ENCODE measurements around the gene ACTL7A. TPM values are rescaled to one million over a fixed set of nuclear protein-coding genes. Genes with fewer than 3 reads are reported as not detected.

ACTL7A gene
- total and polyA plus RNA-seq, 4 donors, result 0.10 TPM; not detected in 3

DNA sequence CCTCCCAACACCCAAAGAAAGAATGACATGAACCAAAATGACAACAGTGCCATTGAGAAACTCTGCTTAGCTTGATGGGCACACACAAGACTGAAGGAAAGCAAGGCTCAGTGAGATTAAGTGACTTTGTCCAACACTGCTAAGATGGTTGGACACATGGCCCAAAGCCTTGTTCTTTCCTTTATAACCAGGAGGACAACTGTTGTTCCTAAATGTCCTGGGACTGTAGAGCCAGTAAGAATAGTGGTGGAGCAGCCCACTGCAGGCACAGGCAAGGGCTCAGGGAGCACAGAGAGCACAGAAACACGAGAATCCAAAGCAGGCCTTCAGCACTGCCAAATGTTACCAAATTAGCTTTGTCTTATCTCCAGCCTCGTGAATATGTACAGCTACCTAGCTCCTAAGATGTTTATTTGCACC lies 3.9 kb downstream of the ACTL7A start:
- TF ChIP-seq TAF1 (conservative IDR thresholded peaks at IDR 0.05) (no peak), RAD21 (IDR thresholded peaks at IDR 0.05) (no peak), FOXA1 (IDR thresholded peaks at IDR 0.05) (no peak), RXRA (IDR thresholded peaks at IDR 0.05) (no peak), GABPA (IDR thresholded peaks at IDR 0.05 in 1 of 2, conservative IDR thresholded peaks at IDR 0.05 in 1 of 2) (no peak), HNF4G (IDR thresholded peaks at IDR 0.05) (no peak), YY1 (IDR thresholded peaks at IDR 0.05) (no peak)
- TF ChIP-seq, protein P1, sequence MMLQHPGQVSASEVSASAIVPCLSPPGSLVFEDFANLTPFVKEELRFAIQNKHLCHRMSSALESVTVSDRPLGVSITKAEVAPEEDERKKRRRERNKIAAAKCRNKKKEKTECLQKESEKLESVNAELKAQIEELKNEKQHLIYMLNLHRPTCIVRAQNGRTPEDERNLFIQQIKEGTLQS (IDR thresholded peaks at IDR 0.05), result no peak
- TF ChIP-seq, protein P2, sequence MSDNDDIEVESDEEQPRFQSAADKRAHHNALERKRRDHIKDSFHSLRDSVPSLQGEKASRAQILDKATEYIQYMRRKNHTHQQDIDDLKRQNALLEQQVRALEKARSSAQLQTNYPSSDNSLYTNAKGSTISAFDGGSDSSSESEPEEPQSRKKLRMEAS (IDR thresholded peaks at IDR 0.05), result no peak
- TF ChIP-seq, protein P3, sequence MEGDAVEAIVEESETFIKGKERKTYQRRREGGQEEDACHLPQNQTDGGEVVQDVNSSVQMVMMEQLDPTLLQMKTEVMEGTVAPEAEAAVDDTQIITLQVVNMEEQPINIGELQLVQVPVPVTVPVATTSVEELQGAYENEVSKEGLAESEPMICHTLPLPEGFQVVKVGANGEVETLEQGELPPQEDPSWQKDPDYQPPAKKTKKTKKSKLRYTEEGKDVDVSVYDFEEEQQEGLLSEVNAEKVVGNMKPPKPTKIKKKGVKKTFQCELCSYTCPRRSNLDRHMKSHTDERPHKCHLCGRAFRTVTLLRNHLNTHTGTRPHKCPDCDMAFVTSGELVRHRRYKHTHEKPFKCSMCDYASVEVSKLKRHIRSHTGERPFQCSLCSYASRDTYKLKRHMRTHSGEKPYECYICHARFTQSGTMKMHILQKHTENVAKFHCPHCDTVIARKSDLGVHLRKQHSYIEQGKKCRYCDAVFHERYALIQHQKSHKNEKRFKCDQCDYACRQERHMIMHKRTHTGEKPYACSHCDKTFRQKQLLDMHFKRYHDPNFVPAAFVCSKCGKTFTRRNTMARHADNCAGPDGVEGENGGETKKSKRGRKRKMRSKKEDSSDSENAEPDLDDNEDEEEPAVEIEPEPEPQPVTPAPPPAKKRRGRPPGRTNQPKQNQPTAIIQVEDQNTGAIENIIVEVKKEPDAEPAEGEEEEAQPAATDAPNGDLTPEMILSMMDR (IDR thresholded peaks at IDR 0.05; ENCODE audit: low read depth, low read length, missing input control), result no peak
- TF ChIP-seq, protein P4, sequence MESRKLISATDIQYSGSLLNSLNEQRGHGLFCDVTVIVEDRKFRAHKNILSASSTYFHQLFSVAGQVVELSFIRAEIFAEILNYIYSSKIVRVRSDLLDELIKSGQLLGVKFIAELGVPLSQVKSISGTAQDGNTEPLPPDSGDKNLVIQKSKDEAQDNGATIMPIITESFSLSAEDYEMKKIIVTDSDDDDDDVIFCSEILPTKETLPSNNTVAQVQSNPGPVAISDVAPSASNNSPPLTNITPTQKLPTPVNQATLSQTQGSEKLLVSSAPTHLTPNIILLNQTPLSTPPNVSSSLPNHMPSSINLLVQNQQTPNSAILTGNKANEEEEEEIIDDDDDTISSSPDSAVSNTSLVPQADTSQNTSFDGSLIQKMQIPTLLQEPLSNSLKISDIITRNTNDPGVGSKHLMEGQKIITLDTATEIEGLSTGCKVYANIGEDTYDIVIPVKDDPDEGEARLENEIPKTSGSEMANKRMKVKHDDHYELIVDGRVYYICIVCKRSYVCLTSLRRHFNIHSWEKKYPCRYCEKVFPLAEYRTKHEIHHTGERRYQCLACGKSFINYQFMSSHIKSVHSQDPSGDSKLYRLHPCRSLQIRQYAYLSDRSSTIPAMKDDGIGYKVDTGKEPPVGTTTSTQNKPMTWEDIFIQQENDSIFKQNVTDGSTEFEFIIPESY (IDR thresholded peaks at IDR 0.05), result no peak
- 72% methylated on average over 2 of the region's 2 CpGs for WGBS
- no peaks in the 10 kb centered on the region for H3K27me3 ChIP-seq (ENCODE audit: control insufficient read depth in 4 of 4, insufficient read depth in 4 of 4, low read length in 3 of 4)
- H3K4me3 ChIP-seq (ENCODE audit: low read depth in 1 of 3, low read length in 3 of 3), result no peak overlapping the region
- peaks cover 4 to 21% (median 12%) of the 10 kb centered on the region in 4 donors for H3K4me1 ChIP-seq (ENCODE audit: control insufficient read depth in 4 of 4, insufficient read depth in 4 of 4, low read length in 3 of 4)
- DNase-seq (ENCODE audit: low spot score), result no peak
- H3K9ac ChIP-seq (ENCODE audit: low read depth in 1 of 2, low read length in 2 of 2), result no peak overlapping the region
- peaks cover 0 to 2% (median under 1%) of the 10 kb centered on the region in 4 donors for H3K36me3 ChIP-seq (ENCODE audit: control insufficient read depth in 4 of 4, insufficient read depth in 3 of 4, low read depth in 1 of 4, low read length in 3 of 4)
- H3K27ac ChIP-seq (ENCODE audit: low read depth in 1 of 2, low read length in 2 of 2), result no peak overlapping the region
- H3K9me3 ChIP-seq (ENCODE audit: control insufficient read depth in 4 of 4, low read length in 3 of 4), result no peaks in the 10 kb centered on the region

DNA sequence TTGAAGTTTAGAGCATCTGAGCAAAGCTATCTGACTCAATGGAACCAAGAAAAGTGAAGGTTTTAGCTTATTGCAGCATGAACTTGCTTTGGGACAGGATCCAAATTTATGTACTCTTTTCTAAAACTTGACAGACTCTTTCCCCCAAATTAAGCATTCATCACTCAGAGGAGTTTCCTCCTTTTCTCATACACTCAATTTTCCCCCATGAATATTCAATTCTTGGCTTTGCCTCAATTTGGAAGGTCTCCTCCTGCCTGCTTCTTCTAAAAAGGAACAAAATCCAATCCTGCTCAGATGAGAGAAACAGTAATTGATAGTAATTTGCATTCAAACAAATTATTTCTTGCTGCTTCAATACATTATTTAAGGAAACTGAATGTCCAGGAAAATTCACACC lies 5.0 kb downstream of the ACTL7A start:
- no peak for DNase-seq (ENCODE audit: low spot score)
- H3K9ac ChIP-seq (ENCODE audit: low read depth in 1 of 2, low read length in 2 of 2), result no peak overlapping the region
- no peaks in the 10 kb centered on the region for H3K27me3 ChIP-seq (ENCODE audit: control insufficient read depth in 4 of 4, insufficient read depth in 4 of 4, low read length in 3 of 4)
- H3K9me3 ChIP-seq (ENCODE audit: control insufficient read depth in 4 of 4, low read length in 3 of 4), result peaks cover 0 to 6% (median 0%) of the 10 kb centered on the region in 4 donors
- H3K27ac ChIP-seq (ENCODE audit: low read depth in 1 of 2, low read length in 2 of 2), result no peak overlapping the region
- TF ChIP-seq JUND (IDR thresholded peaks at IDR 0.05), result no peak
- TF ChIP-seq NR2F2 (IDR thresholded peaks at IDR 0.05), result no peak
- TF ChIP-seq YY1 (IDR thresholded peaks at IDR 0.05), result no peak
- peaks cover 2 to 11% (median 8%) of the 10 kb centered on the region in 4 donors for H3K36me3 ChIP-seq (ENCODE audit: control insufficient read depth in 4 of 4, insufficient read depth in 3 of 4, low read depth in 1 of 4, low read length in 3 of 4)
- no peak overlapping the region for H3K4me3 ChIP-seq (ENCODE audit: low read depth in 1 of 3, low read length in 3 of 3)
- H3K4me1 ChIP-seq (ENCODE audit: control insufficient read depth in 4 of 4, insufficient read depth in 4 of 4, low read length in 3 of 4), result peaks cover 4 to 21% (median 12%) of the 10 kb centered on the region in 4 donors

DNA sequence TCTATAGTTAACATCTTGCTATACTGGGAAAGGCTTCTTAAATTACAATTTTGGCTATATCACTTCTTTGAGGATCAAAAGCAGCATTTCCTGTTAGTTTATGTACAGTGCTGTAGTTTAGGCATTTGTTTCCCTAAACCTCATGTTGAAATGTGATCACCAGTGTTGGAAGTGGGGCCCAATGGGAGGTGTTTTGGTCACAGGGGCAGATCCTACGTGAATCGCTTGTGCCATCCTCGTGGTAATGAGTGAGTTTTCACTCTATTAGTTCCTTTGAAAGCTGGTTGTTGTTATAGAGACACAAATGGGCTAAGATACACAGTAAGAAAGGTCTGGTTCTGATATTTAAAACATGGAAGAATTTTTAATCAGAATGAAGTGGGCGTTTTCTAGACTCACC lies 5.8 kb downstream of the ACTL7A start:
- 96% methylated on average over 4 of the region's 4 CpGs for WGBS
- peaks cover 0 to 6% (median 0%) of the 10 kb centered on the region in 4 donors for H3K9me3 ChIP-seq (ENCODE audit: control insufficient read depth in 4 of 4, low read length in 3 of 4)
- no peak for DNase-seq (ENCODE audit: low spot score)

More for the DNA sequence above, 5.8 kb downstream of the ACTL7A start:
- H3K36me3 ChIP-seq (ENCODE audit: control insufficient read depth in 4 of 4, insufficient read depth in 3 of 4, low read depth in 1 of 4, low read length in 3 of 4), result peaks cover 2 to 13% (median 9%) of the 10 kb centered on the region in 4 donors
- H3K9ac ChIP-seq (ENCODE audit: low read depth in 1 of 2, low read length in 2 of 2), result no peak overlapping the region
- no peak overlapping the region for H3K27ac ChIP-seq (ENCODE audit: low read depth in 1 of 2, low read length in 2 of 2)
- H3K27me3 ChIP-seq (ENCODE audit: control insufficient read depth in 4 of 4, insufficient read depth in 4 of 4, low read length in 3 of 4), result no peaks in the 10 kb centered on the region
- TF ChIP-seq, protein P3 (IDR thresholded peaks at IDR 0.05; ENCODE audit: low read depth, low read length, missing input control), result no peak
- TF ChIP-seq, protein P5, sequence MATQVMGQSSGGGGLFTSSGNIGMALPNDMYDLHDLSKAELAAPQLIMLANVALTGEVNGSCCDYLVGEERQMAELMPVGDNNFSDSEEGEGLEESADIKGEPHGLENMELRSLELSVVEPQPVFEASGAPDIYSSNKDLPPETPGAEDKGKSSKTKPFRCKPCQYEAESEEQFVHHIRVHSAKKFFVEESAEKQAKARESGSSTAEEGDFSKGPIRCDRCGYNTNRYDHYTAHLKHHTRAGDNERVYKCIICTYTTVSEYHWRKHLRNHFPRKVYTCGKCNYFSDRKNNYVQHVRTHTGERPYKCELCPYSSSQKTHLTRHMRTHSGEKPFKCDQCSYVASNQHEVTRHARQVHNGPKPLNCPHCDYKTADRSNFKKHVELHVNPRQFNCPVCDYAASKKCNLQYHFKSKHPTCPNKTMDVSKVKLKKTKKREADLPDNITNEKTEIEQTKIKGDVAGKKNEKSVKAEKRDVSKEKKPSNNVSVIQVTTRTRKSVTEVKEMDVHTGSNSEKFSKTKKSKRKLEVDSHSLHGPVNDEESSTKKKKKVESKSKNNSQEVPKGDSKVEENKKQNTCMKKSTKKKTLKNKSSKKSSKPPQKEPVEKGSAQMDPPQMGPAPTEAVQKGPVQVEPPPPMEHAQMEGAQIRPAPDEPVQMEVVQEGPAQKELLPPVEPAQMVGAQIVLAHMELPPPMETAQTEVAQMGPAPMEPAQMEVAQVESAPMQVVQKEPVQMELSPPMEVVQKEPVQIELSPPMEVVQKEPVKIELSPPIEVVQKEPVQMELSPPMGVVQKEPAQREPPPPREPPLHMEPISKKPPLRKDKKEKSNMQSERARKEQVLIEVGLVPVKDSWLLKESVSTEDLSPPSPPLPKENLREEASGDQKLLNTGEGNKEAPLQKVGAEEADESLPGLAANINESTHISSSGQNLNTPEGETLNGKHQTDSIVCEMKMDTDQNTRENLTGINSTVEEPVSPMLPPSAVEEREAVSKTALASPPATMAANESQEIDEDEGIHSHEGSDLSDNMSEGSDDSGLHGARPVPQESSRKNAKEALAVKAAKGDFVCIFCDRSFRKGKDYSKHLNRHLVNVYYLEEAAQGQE (IDR thresholded peaks at IDR 0.05), result no peak
- TF ChIP-seq RXRA (IDR thresholded peaks at IDR 0.05), result no peak
- TF ChIP-seq, protein P2 (IDR thresholded peaks at IDR 0.05), result no peak
- peaks cover 4 to 21% (median 12%) of the 10 kb centered on the region in 4 donors for H3K4me1 ChIP-seq (ENCODE audit: control insufficient read depth in 4 of 4, insufficient read depth in 4 of 4, low read length in 3 of 4)
- H3K4me3 ChIP-seq (ENCODE audit: low read depth in 1 of 3, low read length in 3 of 3), result no peak overlapping the region
